GM13976 (cell line): ENCODE results near the gene PHLDA1.

Experiments
- DNase-seq: peaks from one replicate; pipeline ENCODE4 v3.0.0; 2012; ENCODE audit warnings: low spot score
- CTCF ChIP-seq: IDR thresholded peaks from 2 replicates; pipeline ENCODE4 v1.5.1; 2012; ENCODE audit warnings: borderline replicate concordance, mild to moderate bottlenecking; ENCODE audit not compliant: insufficient read depth; ENCODE audit errors: extremely low read depth, missing control alignments, control extremely low read depth
- in situ Hi-C: fragments of 300-500 bp; cut with MboI; formaldehyde crosslinking; loops from one replicate; pipeline ENCODE4 v1.12.0; 2022; ENCODE audit warnings: low sequenced_read_pairs, mixed read lengths, inconsistent platforms; ENCODE audit not compliant: unreplicated experiment

PHLDA1 gene

GRCh38 chr12:76020731-76021672, 10.6 kb downstream of the PHLDA1 start:
- no peak for TF ChIP-seq CTCF
- no peak for DNase-seq
- in situ Hi-C loops, result no loop called here

GRCh38 chr12:76020281-76020680, 11.3 kb downstream of the PHLDA1 start:
- no peak for TF ChIP-seq CTCF
- in situ Hi-C loops, result no loop called here
- no peak for DNase-seq

- TF ChIP-seq CTCF, result no peak
- DNase-seq, result no peak
- in situ Hi-C loops, result no loop called here
Measured at GRCh38 chr12:76018672-76019071, 12.9 kb downstream of the PHLDA1 start.

GRCh38 chr12:76018111-76018510, 13.5 kb downstream of the PHLDA1 start:
- TF ChIP-seq CTCF, result no peak

GRCh38 chr12:76014007-76014406, 17.6 kb downstream of the PHLDA1 start:
- in situ Hi-C loops, result no loop called here
- TF ChIP-seq CTCF, result no peak
- DNase-seq, result no peak

More at GRCh38 chr12:76018111-76018510, 13.5 kb downstream of the PHLDA1 start:
- in situ Hi-C loops, result no loop called here
- no peak for DNase-seq

GRCh38 chr12:76013603-76014002, 18.0 kb downstream of the PHLDA1 start:
- in situ Hi-C loops, result no loop called here
- no peak for TF ChIP-seq CTCF
- no peak for DNase-seq
